SJCRH30 (cell line): ENCODE data around the gene BCAS3. TPM values are rescaled to one million over a fixed set of nuclear protein-coding genes. Genes with fewer than 3 reads are reported as not detected.
A peak's percentile ranks its signal among the peaks of the same experiment; 100 is the strongest.

ENCODE experiments used
- DNase-seq, 2 experiments: peaks; one replicate each; pipeline ENCODE4 v3.0.0-alpha.2; 2015 to 2020
- H3K27ac ChIP-seq: fragments of 250-450 bp; sonication (Bioruptor Pico); 2 replicates; pipeline ENCODE4 v1.5.1; 2020; ENCODE audit warnings: mild to moderate bottlenecking, moderate library complexity
- H3K27me3 ChIP-seq: fragments of 250-450 bp; sonication (Bioruptor Pico); 2 replicates; pipeline ENCODE4 v1.5.1; 2020; ENCODE audit warnings: mild to moderate bottlenecking, moderate library complexity
- H3K36me3 ChIP-seq: fragments of 250-450 bp; sonication (Bioruptor Pico); 2 replicates; pipeline ENCODE4 v1.5.1; 2020; ENCODE audit warnings: mild to moderate bottlenecking, moderate library complexity
- H3K4me1 ChIP-seq: fragments of 250-450 bp; sonication (Bioruptor Pico); 2 replicates; pipeline ENCODE4 v1.5.1; 2020; ENCODE audit warnings: mild to moderate bottlenecking, moderate library complexity
- H3K4me3 ChIP-seq: fragments of 250-450 bp; sonication (Bioruptor Pico); 2 replicates; pipeline ENCODE4 v1.5.1; 2020; ENCODE audit warnings: mild to moderate bottlenecking, moderate library complexity
- H3K9me3 ChIP-seq: fragments of 250-450 bp; sonication (Bioruptor Pico); replicated peaks from 2 replicates; pipeline ENCODE4 v1.5.1; 2020; ENCODE audit warnings: mild to moderate bottlenecking, moderate library complexity
- total RNA-seq: library from RNA; depleted of rRNA; stranded (reverse); fragments of >200 nt; shearing (Covaris generic); gene quantifications from 2 replicates; pipeline ENCODE4 v1.2.3, GENCODE V29; 2014

The BCAS3 gene
- total RNA-seq, 1 experiment from 2014 or later = 11.6 TPM

DNA sequence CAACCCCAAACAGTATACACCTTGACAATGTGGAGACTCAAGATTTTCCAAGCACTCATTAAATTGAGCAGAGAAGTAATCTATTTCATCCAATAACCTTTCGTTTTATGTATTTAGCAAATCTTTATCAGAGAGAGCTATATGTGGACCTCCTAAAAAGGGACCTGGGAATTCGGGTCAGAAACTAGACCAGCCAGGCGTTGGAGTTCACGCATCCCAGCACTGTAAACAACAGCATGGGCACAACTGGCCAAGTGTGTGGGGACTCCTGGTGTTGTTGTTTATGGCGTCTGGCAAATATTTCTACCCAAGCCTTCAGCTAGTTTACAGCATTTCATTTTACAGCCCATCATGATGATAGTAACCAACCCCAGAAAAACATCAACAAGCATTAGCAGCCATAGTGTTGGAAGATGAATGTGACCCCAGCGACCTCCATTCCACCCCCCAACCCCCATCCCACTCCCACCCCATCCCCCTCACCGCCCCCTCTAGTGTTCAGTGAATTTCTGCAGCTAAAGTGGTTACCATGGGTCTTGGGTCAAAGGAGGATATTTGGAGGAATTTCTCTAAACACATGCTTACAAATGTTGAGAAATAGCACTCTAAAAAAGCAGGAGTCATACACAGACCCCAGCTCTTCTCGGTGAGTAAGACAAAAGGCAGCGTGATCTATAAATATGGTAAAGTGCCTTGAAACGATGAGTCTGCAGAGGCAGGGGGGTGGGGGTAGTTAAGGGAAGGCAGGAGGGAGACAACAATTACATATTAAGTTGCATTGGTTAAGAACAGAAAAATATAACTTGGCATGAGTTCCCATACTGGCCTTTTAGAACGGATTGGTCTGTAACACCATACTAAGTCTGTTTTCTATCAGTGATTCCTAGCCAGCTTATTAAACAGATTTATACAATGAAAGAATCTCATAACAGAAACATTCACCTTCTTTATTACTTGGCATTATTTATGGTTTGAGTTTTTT, 630.5 kb downstream of the BCAS3 start:
- no peaks in the 10 kb centered on the region for H3K27me3 ChIP-seq
- no peaks in the 10 kb centered on the region; the same call in 1 of the 2 replicates for H3K9me3 ChIP-seq
- no peak for DNase-seq
- no peaks in the 10 kb centered on the region for H3K4me1 ChIP-seq
- no peaks in the 10 kb centered on the region for H3K36me3 ChIP-seq
- H3K27ac ChIP-seq = no peak overlapping the region
- no peak overlapping the region for H3K4me3 ChIP-seq

DNA sequence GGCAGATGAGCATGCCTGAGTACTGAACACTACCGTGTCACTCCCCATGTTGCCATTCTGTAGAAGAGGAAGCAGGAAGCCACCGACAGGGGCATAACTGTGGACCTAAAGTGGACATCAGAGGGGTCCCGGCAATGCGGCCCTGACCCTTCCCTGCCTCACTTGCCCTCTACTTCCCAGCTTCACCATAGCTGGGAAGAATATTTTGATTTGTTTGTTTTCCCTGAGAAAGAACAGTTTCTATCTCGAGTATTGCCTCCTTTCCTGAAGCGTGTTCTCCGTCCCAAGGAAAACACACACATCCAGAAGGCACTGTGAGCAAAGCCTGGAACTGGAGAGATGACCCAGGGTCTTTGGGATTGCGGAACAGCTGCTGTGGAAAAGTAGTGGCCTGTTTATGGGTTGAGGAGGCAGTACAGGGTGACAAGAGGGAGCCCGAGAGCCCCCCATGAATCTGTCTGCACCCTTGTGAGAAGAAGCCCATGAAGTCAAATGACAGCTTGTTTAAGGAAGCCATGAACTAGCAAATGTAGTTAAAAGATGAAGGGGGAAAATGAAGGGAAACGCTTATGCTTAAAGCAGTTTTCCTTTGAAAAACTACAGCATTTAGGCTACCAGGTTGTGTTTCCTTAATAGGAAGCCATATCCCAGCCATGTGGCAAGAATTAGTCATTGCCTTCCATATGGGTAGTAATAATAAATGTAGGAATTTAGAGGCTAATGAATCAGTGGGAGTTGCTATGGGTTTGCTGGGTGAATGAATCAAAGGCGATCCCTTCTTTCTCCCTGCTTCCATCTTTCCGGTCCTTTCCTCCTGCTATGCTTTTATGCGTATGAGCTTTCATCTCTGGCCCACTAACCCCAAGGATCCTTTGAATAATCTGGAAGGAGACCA, 632.0 kb downstream of the BCAS3 start:
- H3K27me3 ChIP-seq = no peaks in the 10 kb centered on the region
- H3K9me3 ChIP-seq = no peaks in the 10 kb centered on the region; the same call in 1 of the 2 replicates
- H3K4me3 ChIP-seq = no peak overlapping the region
- DNase-seq = no peak
- peaks cover 9% of the 10 kb centered on the region for H3K4me1 ChIP-seq
- H3K36me3 ChIP-seq = no peaks in the 10 kb centered on the region
- no peak overlapping the region for H3K27ac ChIP-seq

GRCh38 chr17:61310590-61310989, 632.9 kb downstream of the BCAS3 start:
- Histone ChIP-seq H3K4me3 (no peak overlapping the region), H3K36me3 (no peaks in the 10 kb centered on the region), H3K27ac (no peak overlapping the region), H3K27me3 (no peaks in the 10 kb centered on the region), H3K4me1 (peaks cover 12% of the 10 kb centered on the region), H3K9me3 (no peaks in the 10 kb centered on the region; the same call in 1 of the 2 replicates)
- DNase-seq = no peak

- Histone ChIP-seq H3K36me3 (no peaks in the 10 kb centered on the region), H3K4me3 (no peak overlapping the region), H3K4me1 (peaks cover 12% of the 10 kb centered on the region), H3K27me3 (no peaks in the 10 kb centered on the region), H3K27ac (no peak overlapping the region), H3K9me3 (no peaks in the 10 kb centered on the region; the same call in 1 of the 2 replicates)
- DNase-seq = no peak
Measured at GRCh38 chr17:61312406-61313295, 635.0 kb downstream of the BCAS3 start.

GRCh38 chr17:61313461-61314326, 636.0 kb downstream of the BCAS3 start:
- Histone ChIP-seq H3K9me3 (no peaks in the 10 kb centered on the region), H3K36me3 (no peaks in the 10 kb centered on the region), H3K27ac (no peak overlapping the region), H3K4me3 (no peak overlapping the region), H3K4me1 (peaks cover 12% of the 10 kb centered on the region), H3K27me3 (no peaks in the 10 kb centered on the region)
- DNase-seq = no peak

DNA sequence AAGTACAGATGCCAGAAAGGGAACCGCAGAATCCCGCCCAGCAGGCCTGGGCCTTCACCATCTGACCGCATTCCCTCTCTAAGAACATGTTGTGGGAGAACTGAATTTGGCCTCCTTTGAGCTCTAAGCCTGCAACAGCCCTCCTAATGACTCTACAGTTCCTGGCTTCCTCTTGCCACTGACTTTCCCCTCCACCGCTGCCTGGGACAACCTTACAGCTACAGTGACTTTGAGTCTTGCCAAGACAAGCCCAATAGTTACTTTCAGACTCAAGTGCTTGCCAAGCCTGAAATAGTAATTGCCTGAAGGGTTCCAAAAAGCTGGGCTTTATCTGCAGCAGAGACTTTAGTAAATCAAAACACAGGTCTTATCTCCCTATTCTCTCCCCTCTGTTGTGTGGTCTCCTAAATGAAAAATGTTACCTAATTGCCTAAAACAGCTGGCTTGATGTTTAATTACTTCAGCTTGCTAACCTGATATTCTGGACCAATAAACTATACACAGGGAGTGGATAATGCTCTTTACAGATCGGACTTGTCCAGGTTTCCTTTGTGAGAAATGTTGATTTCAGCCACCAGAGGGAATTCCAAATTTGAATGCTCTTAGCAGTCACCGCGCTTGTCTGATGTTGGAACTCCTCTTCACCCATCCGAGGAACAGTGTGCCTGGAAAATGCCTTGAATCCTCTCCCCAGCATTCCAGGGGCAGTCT, 636.9 kb downstream of the BCAS3 start:
- no peak overlapping the region for H3K4me3 ChIP-seq
- H3K9me3 ChIP-seq = no peaks in the 10 kb centered on the region
- H3K27ac ChIP-seq = no peak overlapping the region
- no peaks in the 10 kb centered on the region for H3K27me3 ChIP-seq
- H3K4me1 ChIP-seq = peaks cover 12% of the 10 kb centered on the region
- peak; percentile 53 to 72 for DNase-seq
- no peaks in the 10 kb centered on the region for H3K36me3 ChIP-seq

- Histone ChIP-seq H3K27ac (no peak overlapping the region), H3K27me3 (no peaks in the 10 kb centered on the region), H3K4me1 (peaks cover 12% of the 10 kb centered on the region), H3K36me3 (no peaks in the 10 kb centered on the region), H3K9me3 (no peaks in the 10 kb centered on the region), H3K4me3 (no peak overlapping the region)
- no peak for DNase-seq
Measured at GRCh38 chr17:61316633-61317032, 639.0 kb downstream of the BCAS3 start.

- Histone ChIP-seq H3K27me3 (no peaks in the 10 kb centered on the region), H3K9me3 (no peaks in the 10 kb centered on the region), H3K36me3 (no peaks in the 10 kb centered on the region), H3K27ac (no peak overlapping the region), H3K4me3 (no peak overlapping the region), H3K4me1 (peaks cover 13% of the 10 kb centered on the region)
- DNase-seq = no peak
Measured at GRCh38 chr17:61317779-61318178, 640.1 kb downstream of the BCAS3 start.

- no peaks in the 10 kb centered on the region for H3K27me3 ChIP-seq
- no peaks in the 10 kb centered on the region; the same call in 1 of the 2 replicates for H3K9me3 ChIP-seq
- no peak overlapping the region for H3K27ac ChIP-seq
- no peak for DNase-seq
- H3K4me3 ChIP-seq = no peak overlapping the region
- H3K4me1 ChIP-seq = peaks cover 22% of the 10 kb centered on the region
- H3K36me3 ChIP-seq = no peaks in the 10 kb centered on the region
Measured at GRCh38 chr17:61318684-61319098, 641.0 kb downstream of the BCAS3 start.

DNA sequence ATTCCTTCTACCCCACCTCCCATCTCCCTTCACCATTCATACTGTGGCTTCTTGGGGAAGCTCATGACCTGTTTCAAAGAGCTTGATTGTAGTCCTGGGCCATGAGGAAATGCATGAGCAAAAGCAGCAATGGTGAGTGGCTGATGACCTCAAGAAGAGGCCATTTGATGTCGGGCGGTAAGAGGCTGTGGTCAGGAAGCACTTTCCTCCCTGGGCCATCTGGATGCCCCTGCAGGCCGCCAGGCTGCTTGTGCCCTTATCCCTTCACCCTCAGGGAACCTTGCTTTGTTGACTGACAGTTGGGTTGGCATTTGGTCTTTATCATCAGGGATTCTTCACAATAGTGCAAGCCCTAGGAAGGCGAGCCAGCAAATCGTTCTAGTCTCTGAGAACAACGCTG, 643.7 kb downstream of the BCAS3 start:
- DNase-seq = no peak

GRCh38 chr17:61322325-61323002, 644.8 kb downstream of the BCAS3 start:
- no peak overlapping the region for H3K4me3 ChIP-seq
- peaks cover 2% of the 10 kb centered on the region; the same call in 1 of the 2 replicates for H3K9me3 ChIP-seq
- H3K36me3 ChIP-seq = no peaks in the 10 kb centered on the region; the same call in 1 of the 2 replicates
- DNase-seq = no peak
- H3K27ac ChIP-seq = no peak overlapping the region
- H3K27me3 ChIP-seq = no peaks in the 10 kb centered on the region
- peaks cover 40% of the 10 kb centered on the region for H3K4me1 ChIP-seq

More for the DNA sequence above, 643.7 kb downstream of the BCAS3 start:
- no peak overlapping the region for H3K27ac ChIP-seq
- no peaks in the 10 kb centered on the region for H3K27me3 ChIP-seq
- no peak overlapping the region for H3K4me3 ChIP-seq
- H3K36me3 ChIP-seq = no peaks in the 10 kb centered on the region
- H3K4me1 ChIP-seq = peaks cover 37% of the 10 kb centered on the region
- H3K9me3 ChIP-seq = no peaks in the 10 kb centered on the region; the same call in 1 of the 2 replicates
